Measurements from ENCODE around the gene SLC25A5.
A peak's percentile ranks its signal among the peaks of the same experiment; 100 is the strongest.

SLC25A5 gene

GRCh38 chrX:119468551-119469312 lies 488 bp downstream of the SLC25A5 start:
- peaks cover 11% of the 10 kb centered on the region for H3K36me3 Mint-ChIP-seq (ENCODE audit: low read depth)
- TF ChIP-seq CTCF (IDR thresholded peaks at IDR 0.05): peak; percentile 55
- peak overlapping the region; percentile 92 for H3K27ac Mint-ChIP-seq
- H3K9me3 Mint-ChIP-seq: peaks cover 43% of the 10 kb centered on the region
- peak overlapping the region; percentile 87 for H3K4me3 Mint-ChIP-seq
- H3K27me3 Mint-ChIP-seq (ENCODE audit: low read depth, poor library complexity): peaks cover 9% of the 10 kb centered on the region
- H3K4me1 Mint-ChIP-seq: peaks cover 6% of the 10 kb centered on the region
- DNase-seq: peak; percentile 92

- Mint-ChIP-seq H3K27me3 (ENCODE audit: low read depth, poor library complexity) (peaks cover 10% of the 10 kb centered on the region), H3K27ac (no peak overlapping the region), H3K9me3 (peaks cover 48% of the 10 kb centered on the region), H3K4me3 (peak overlapping the region; percentile 81), H3K36me3 (ENCODE audit: low read depth) (peaks cover 11% of the 10 kb centered on the region), H3K4me1 (peaks cover 6% of the 10 kb centered on the region)
- peak; percentile 10 for TF ChIP-seq CTCF (IDR thresholded peaks at IDR 0.05)
- DNase-seq: no peak
These were observed 1.0 kb downstream of the SLC25A5 start for GRCh38 chrX:119469313-119469635.

- Mint-ChIP-seq H3K27ac (peak overlapping the region; percentile 75), H3K27me3 (ENCODE audit: low read depth, poor library complexity) (peaks cover 26% of the 10 kb centered on the region), H3K36me3 (ENCODE audit: low read depth) (peaks cover 10% of the 10 kb centered on the region), H3K9me3 (peaks cover 55% of the 10 kb centered on the region), H3K4me3 (no peak overlapping the region), H3K4me1 (peaks cover 5% of the 10 kb centered on the region)
- no peak for DNase-seq
- no peak for TF ChIP-seq CTCF (IDR thresholded peaks at IDR 0.05)
These were observed 6.6 kb downstream of the SLC25A5 start for GRCh38 chrX:119474615-119475388.

- Mint-ChIP-seq H3K4me3 (no peak overlapping the region), H3K9me3 (peaks cover 53% of the 10 kb centered on the region), H3K27me3 (ENCODE audit: low read depth, poor library complexity) (peaks cover 26% of the 10 kb centered on the region), H3K27ac (no peak overlapping the region), H3K36me3 (ENCODE audit: low read depth) (peaks cover 3% of the 10 kb centered on the region), H3K4me1 (peaks cover 5% of the 10 kb centered on the region)
- no peak for TF ChIP-seq CTCF (IDR thresholded peaks at IDR 0.05)
- DNase-seq: no peak
These were observed 7.3 kb downstream of the SLC25A5 start for GRCh38 chrX:119475389-119476101.

GRCh38 chrX:119477812-119478232 lies 9.6 kb downstream of the SLC25A5 start:
- Mint-ChIP-seq H3K27ac (no peak overlapping the region), H3K4me1 (peaks cover 5% of the 10 kb centered on the region), H3K9me3 (peaks cover 57% of the 10 kb centered on the region), H3K36me3 (ENCODE audit: low read depth) (no peaks in the 10 kb centered on the region), H3K4me3 (no peak overlapping the region), H3K27me3 (ENCODE audit: low read depth, poor library complexity) (peaks cover 32% of the 10 kb centered on the region)
- no peak for DNase-seq
- TF ChIP-seq CTCF (IDR thresholded peaks at IDR 0.05): no peak
